ENCODE measurements around the gene CCDC57. TPM values are rescaled to one million over a fixed set of nuclear protein-coding genes. Genes with fewer than 3 reads are reported as not detected.

Gene CCDC57
- total and polyA plus RNA-seq, 5 donors from 2014 or later: 27.7 to 76.6 (median 38.1) TPM

GRCh38 chr17:82157046-82158035 is 55.3 kb downstream of the CCDC57 start:
- Mint-ChIP-seq H3K27ac (no peak overlapping the region), H3K4me1 (peaks cover 0 to 11% (median 4%) of the 10 kb centered on the region in 4 donors), H3K27me3 (no peaks in the 10 kb centered on the region), H3K9me3 (no peaks in the 10 kb centered on the region), H3K36me3 (peaks cover 14% of the 10 kb centered on the region), H3K4me3 (no peak overlapping the region)
- no peaks in the 10 kb centered on the region for H3K36me3 ChIP-seq (ENCODE audit: control insufficient read depth, insufficient read depth, low read length)
- H3K27ac ChIP-seq (ENCODE audit: insufficient read depth, low read length, poor library complexity, severe bottlenecking): no peak overlapping the region
- DNase-seq (no peak), ATAC-seq (ENCODE audit: low read depth in 2 of 2) (no peak)
- peaks cover 7% of the 10 kb centered on the region for H3K4me1 ChIP-seq (ENCODE audit: control insufficient read depth, insufficient read depth, low read length, poor library complexity, severe bottlenecking)
- H3K27me3 ChIP-seq (ENCODE audit: control insufficient read depth, insufficient read depth, low read length): no peaks in the 10 kb centered on the region
- H3K9me3 ChIP-seq (ENCODE audit: control insufficient read depth in 2 of 2, low read length in 2 of 2): no peaks in the 10 kb centered on the region
- no peak overlapping the region for H3K4me3 ChIP-seq (ENCODE audit: low read depth, low read length)

DNA sequence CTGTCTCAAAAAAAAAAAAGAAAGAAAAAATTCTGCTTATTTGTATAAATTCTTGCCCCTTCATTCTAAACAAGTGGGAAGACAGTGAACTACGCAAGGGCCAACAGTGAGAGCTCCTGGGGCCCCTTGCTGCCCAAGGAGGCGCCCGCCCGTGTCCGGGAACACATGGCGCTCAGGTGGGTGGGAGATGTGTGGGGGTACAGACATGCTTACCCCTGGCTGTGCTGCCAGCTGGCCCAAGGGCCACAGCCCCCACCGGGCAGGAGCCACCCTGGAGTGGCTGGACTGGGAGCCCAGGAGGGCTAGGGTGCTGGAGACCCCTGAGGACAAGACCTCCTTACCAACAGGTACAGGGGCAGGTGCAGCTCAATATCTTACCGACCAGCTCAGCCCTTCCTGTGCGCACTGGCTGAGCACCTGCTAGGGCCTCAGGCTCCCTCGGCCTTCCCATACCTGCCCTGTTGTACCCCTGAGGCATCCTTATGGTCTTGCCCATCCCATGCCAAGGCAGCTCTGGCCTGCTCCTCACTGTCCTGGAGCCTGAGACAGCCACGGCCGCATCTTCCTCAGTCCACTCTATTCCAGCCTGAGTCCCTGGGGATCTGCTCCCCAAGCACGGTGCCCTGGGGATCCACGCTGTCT is 56.2 kb downstream of the CCDC57 start:
- Mint-ChIP-seq H3K4me1 (peaks cover 0 to 11% (median 4%) of the 10 kb centered on the region in 4 donors), H3K4me3 (no peak overlapping the region), H3K36me3 (peaks cover 12% of the 10 kb centered on the region), H3K27ac (no peak overlapping the region), H3K9me3 (no peaks in the 10 kb centered on the region), H3K27me3 (no peaks in the 10 kb centered on the region)
- Histone ChIP-seq H3K27me3 (ENCODE audit: control insufficient read depth, insufficient read depth, low read length) (no peaks in the 10 kb centered on the region), H3K27ac (ENCODE audit: insufficient read depth, low read length, poor library complexity, severe bottlenecking) (no peak overlapping the region), H3K9me3 (ENCODE audit: control insufficient read depth in 2 of 2, low read length in 2 of 2) (no peaks in the 10 kb centered on the region), H3K4me3 (ENCODE audit: low read depth, low read length) (no peak overlapping the region), H3K36me3 (ENCODE audit: control insufficient read depth, insufficient read depth, low read length) (no peaks in the 10 kb centered on the region), H3K4me1 (ENCODE audit: control insufficient read depth, insufficient read depth, low read length, poor library complexity, severe bottlenecking) (peaks cover 7% of the 10 kb centered on the region)
- ATAC-seq (ENCODE audit: low read depth in 2 of 2) (no peak), DNase-seq (no peak)

GRCh38 chr17:82155606-82156005 is 57.0 kb downstream of the CCDC57 start:
- H3K27ac ChIP-seq (ENCODE audit: insufficient read depth, low read length, poor library complexity, severe bottlenecking): no peak overlapping the region
- peaks cover 7% of the 10 kb centered on the region for H3K4me1 ChIP-seq (ENCODE audit: control insufficient read depth, insufficient read depth, low read length, poor library complexity, severe bottlenecking)
- H3K36me3 ChIP-seq (ENCODE audit: control insufficient read depth, insufficient read depth, low read length): no peaks in the 10 kb centered on the region
- no peak overlapping the region for H3K4me3 Mint-ChIP-seq
- peaks cover 10% of the 10 kb centered on the region for H3K36me3 Mint-ChIP-seq
- no peak overlapping the region for H3K4me3 ChIP-seq (ENCODE audit: low read depth, low read length)
- H3K9me3 ChIP-seq (ENCODE audit: control insufficient read depth in 2 of 2, low read length in 2 of 2): no peaks in the 10 kb centered on the region
- no peaks in the 10 kb centered on the region for H3K27me3 ChIP-seq (ENCODE audit: control insufficient read depth, insufficient read depth, low read length)
- no peaks in the 10 kb centered on the region for H3K27me3 Mint-ChIP-seq
- no peaks in the 10 kb centered on the region for H3K9me3 Mint-ChIP-seq
- H3K27ac Mint-ChIP-seq: no peak overlapping the region
- peaks cover 0 to 11% (median 4%) of the 10 kb centered on the region in 4 donors for H3K4me1 Mint-ChIP-seq
- DNase-seq (no peak), ATAC-seq (ENCODE audit: low read depth in 2 of 2) (no peak)

DNA sequence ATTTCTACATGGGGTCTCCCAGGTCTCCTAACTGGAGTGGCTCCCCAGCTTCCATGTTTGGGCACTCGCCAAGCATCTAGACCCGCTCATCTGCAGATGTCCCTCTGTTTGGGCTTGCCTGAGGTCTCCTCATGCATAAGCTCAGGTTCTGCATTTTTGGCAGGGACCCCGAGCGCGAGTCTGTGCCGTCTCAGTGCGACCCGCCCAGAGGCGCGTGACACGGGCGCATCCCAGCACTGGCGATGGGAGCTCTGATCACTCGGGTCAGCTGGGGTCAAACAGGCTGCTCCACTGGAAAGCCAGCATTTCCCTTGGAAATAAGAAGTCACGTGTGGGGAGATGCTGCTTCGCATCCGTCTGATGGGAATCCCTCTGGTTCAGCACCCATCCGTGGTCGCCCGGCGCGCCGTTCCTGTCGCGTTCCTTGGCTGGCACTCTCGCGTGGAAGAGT is 57.7 kb downstream of the CCDC57 start:
- Histone ChIP-seq H3K9me3 (ENCODE audit: control insufficient read depth in 2 of 2, low read length in 2 of 2) (no peaks in the 10 kb centered on the region), H3K27me3 (ENCODE audit: control insufficient read depth, insufficient read depth, low read length) (no peaks in the 10 kb centered on the region), H3K4me1 (ENCODE audit: control insufficient read depth, insufficient read depth, low read length, poor library complexity, severe bottlenecking) (peaks cover 7% of the 10 kb centered on the region), H3K4me3 (ENCODE audit: low read depth, low read length) (no peak overlapping the region), H3K27ac (ENCODE audit: insufficient read depth, low read length, poor library complexity, severe bottlenecking) (no peak overlapping the region), H3K36me3 (ENCODE audit: control insufficient read depth, insufficient read depth, low read length) (no peaks in the 10 kb centered on the region)
- ATAC-seq (ENCODE audit: low read depth in 2 of 2) (no peak), DNase-seq (no peak)
- peaks cover 7% of the 10 kb centered on the region for H3K36me3 Mint-ChIP-seq
- H3K9me3 Mint-ChIP-seq: no peaks in the 10 kb centered on the region
- H3K27ac Mint-ChIP-seq: no peak overlapping the region
- H3K4me3 Mint-ChIP-seq: no peak overlapping the region
- H3K27me3 Mint-ChIP-seq: no peaks in the 10 kb centered on the region
- peaks cover 0 to 11% (median 4%) of the 10 kb centered on the region in 4 donors for H3K4me1 Mint-ChIP-seq

DNA sequence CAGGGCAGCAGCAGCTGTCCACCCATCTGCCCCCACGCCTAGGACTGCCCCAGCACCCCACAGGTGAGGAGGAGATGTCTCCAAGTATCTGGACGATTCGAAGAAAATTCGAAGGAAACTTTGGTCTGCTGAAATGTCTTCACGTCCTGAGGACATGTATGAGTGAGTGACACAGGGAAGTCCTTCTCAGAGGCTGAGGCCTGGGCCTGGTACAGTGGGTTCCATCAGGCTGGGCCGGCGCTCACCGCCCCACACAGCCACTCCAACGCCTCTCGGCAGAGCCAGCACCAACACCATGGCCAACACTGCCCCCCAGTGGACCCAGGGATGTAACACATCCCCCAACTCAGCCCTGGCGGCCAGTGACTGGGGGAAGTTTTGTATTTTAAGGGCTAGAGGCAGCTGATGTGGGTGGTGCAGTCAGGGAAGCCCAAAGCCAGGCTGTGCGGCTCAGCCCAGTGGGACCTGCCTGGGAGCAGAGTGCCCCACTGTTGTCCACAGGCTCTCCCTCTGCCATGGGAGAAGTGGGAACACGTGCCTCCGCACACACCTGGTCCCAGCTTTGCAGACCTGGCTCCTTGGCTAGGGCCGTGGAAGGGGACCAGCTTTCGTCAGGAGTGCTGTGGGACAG is 58.8 kb downstream of the CCDC57 start:
- peak overlapping the region in 2 of 3 donors; percentile 43 to 85 for H3K27ac Mint-ChIP-seq
- no peaks in the 10 kb centered on the region for H3K27me3 Mint-ChIP-seq
- peaks cover 0 to 11% (median 4%) of the 10 kb centered on the region in 4 donors for H3K4me1 Mint-ChIP-seq
- no peaks in the 10 kb centered on the region for H3K9me3 Mint-ChIP-seq
- DNase-seq (peak; percentile 72 to 84 (median 78)), ATAC-seq (ENCODE audit: low read depth in 2 of 2) (peak; percentile 91 to 92)
- peaks cover 4% of the 10 kb centered on the region for H3K36me3 Mint-ChIP-seq
- H3K36me3 ChIP-seq (ENCODE audit: control insufficient read depth, insufficient read depth, low read length): no peaks in the 10 kb centered on the region
- H3K4me3 ChIP-seq (ENCODE audit: low read depth, low read length): no peak overlapping the region
- H3K4me1 ChIP-seq (ENCODE audit: control insufficient read depth, insufficient read depth, low read length, poor library complexity, severe bottlenecking): peaks cover 7% of the 10 kb centered on the region
- peak overlapping the region in 2 of 4 donors; percentile 51 to 73 for H3K4me3 Mint-ChIP-seq
- H3K9me3 ChIP-seq (ENCODE audit: control insufficient read depth in 2 of 2, low read length in 2 of 2): no peaks in the 10 kb centered on the region
- H3K27me3 ChIP-seq (ENCODE audit: control insufficient read depth, insufficient read depth, low read length): no peaks in the 10 kb centered on the region
- H3K27ac ChIP-seq (ENCODE audit: insufficient read depth, low read length, poor library complexity, severe bottlenecking): no peak overlapping the region

DNA sequence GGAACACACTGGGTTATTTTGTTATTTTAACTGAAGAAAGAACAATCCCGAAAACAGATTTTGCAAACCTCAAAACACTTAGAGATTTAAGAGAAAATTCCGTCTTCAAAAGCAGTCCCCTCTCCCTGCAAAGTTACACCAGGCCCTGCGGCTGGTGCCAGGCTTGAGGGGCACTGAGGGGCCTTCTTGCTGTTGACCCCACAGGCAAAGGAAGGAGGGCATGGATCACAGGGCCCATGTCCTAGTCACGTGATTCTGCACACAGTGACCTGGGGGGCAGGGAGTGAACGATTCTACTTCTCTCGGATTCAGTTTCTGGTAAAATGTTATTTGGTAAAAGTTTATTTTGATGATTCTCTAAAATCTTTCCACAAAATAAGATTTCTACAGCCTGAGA is 59.3 kb downstream of the CCDC57 start:
- ATAC-seq (ENCODE audit: low read depth in 2 of 2) (no peak), DNase-seq (no peak)
- H3K4me3 Mint-ChIP-seq: no peak overlapping the region
- no peak overlapping the region for H3K27ac ChIP-seq (ENCODE audit: insufficient read depth, low read length, poor library complexity, severe bottlenecking)
- H3K9me3 Mint-ChIP-seq: no peaks in the 10 kb centered on the region
- H3K9me3 ChIP-seq (ENCODE audit: control insufficient read depth in 2 of 2, low read length in 2 of 2): no peaks in the 10 kb centered on the region
- H3K4me1 ChIP-seq (ENCODE audit: control insufficient read depth, insufficient read depth, low read length, poor library complexity, severe bottlenecking): peaks cover 7% of the 10 kb centered on the region
- H3K27ac Mint-ChIP-seq: peak overlapping the region in 2 of 3 donors; percentile 29 to 85
- H3K27me3 ChIP-seq (ENCODE audit: control insufficient read depth, insufficient read depth, low read length): no peaks in the 10 kb centered on the region
- no peak overlapping the region for H3K4me3 ChIP-seq (ENCODE audit: low read depth, low read length)
- no peaks in the 10 kb centered on the region for H3K27me3 Mint-ChIP-seq
- peaks cover 4% of the 10 kb centered on the region for H3K36me3 Mint-ChIP-seq
- H3K4me1 Mint-ChIP-seq: peaks cover 0 to 11% (median 4%) of the 10 kb centered on the region in 4 donors
- H3K36me3 ChIP-seq (ENCODE audit: control insufficient read depth, insufficient read depth, low read length): no peaks in the 10 kb centered on the region

DNA sequence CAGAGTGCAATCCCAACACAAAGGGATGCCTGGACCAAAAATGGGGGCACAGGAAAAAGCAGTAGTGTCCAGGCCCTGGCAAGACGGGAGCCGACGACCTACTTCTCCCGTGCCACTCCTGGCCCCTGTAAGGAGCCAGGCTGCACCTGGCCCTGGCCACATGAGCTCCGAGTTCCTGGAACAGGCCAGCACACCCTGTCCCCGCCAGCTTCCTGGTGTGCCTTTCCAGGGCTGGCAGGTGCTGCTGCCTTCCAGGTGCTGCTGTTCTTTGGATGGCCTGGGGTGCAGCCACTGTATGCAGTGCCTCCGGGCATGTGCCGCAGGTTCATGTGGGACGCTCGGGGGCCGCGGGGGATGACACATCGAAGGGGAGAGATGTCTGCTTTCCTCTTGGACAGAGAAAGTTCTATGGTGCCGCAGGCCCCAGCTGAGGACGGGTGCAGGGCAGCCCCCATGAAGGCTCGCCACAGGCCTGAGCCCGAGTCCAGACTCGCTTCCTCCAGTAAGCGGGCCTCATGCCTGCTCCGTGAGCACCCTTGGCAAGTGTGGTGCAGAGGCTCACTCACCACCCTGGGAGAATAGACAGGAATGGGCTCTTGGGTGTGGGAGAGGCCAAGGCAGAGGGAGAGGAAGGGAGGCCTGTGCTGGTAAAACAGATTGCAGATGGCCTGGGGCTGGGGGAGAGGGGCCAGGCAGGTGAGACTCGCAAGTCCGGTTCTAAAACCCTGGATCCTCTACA is 59.9 kb downstream of the CCDC57 start:
- Mint-ChIP-seq H3K36me3 (peaks cover 4% of the 10 kb centered on the region), H3K9me3 (no peaks in the 10 kb centered on the region), H3K27me3 (no peaks in the 10 kb centered on the region), H3K4me1 (peaks cover 0 to 11% (median 4%) of the 10 kb centered on the region in 4 donors), H3K27ac (peak overlapping the region in 2 of 3 donors; percentile 29 to 51), H3K4me3 (no peak overlapping the region)
- H3K36me3 ChIP-seq (ENCODE audit: control insufficient read depth, insufficient read depth, low read length): no peaks in the 10 kb centered on the region
- peaks cover 7% of the 10 kb centered on the region for H3K4me1 ChIP-seq (ENCODE audit: control insufficient read depth, insufficient read depth, low read length, poor library complexity, severe bottlenecking)
- ATAC-seq (ENCODE audit: low read depth in 2 of 2) (no peak), DNase-seq (no peak)
- H3K4me3 ChIP-seq (ENCODE audit: low read depth, low read length): no peak overlapping the region
- no peak overlapping the region for H3K27ac ChIP-seq (ENCODE audit: insufficient read depth, low read length, poor library complexity, severe bottlenecking)
- H3K9me3 ChIP-seq (ENCODE audit: control insufficient read depth in 2 of 2, low read length in 2 of 2): no peaks in the 10 kb centered on the region
- H3K27me3 ChIP-seq (ENCODE audit: control insufficient read depth, insufficient read depth, low read length): no peaks in the 10 kb centered on the region
